Natural killer cell (primary cell): Measurements from ENCODE around the gene TSC22D1. TPM values are rescaled to one million over a fixed set of nuclear protein-coding genes. Genes with fewer than 3 reads are reported as not detected.
"Not testable (repeated sequence)": the region's sequence is repeated elsewhere in the genome, so short reads cannot be mapped to it uniquely, and the experiment has no call there.

Experiments
- ATAC-seq, 3 donors: fragments of 150-1000 bp in 2 of 3; fragments of 200-7000 bp in 1 of 3; cut with Tn5 transposase; 1 replicate in 1 of 3; 2 replicates in 2 of 3; pipeline ENCODE4 v1.10.0; 2021; ENCODE audit warnings: mild to moderate bottlenecking in 2 of 3, moderate library complexity in 2 of 3
- DNase-seq, 2 donors: peaks; one replicate each; pipeline versions ENCODE4 v3.0.0 to v3.0.0-alpha.2; 2013 to 2021; ENCODE audit warnings: mixed read lengths in 1 of 2
- H3K27ac ChIP-seq: one replicate; pipeline ENCODE4 v1.5.1; 2013; ENCODE audit warnings: mild to moderate bottlenecking, low read length
- H3K27me3 ChIP-seq: one replicate; pipeline ENCODE4 v1.6.1; 2013; ENCODE audit warnings: low read length; ENCODE audit not compliant: control insufficient read depth, insufficient read depth
- H3K36me3 ChIP-seq: one replicate; pipeline ENCODE4 v1.6.1; 2013; ENCODE audit warnings: low read length; ENCODE audit not compliant: control insufficient read depth, insufficient read depth
- H3K4me1 ChIP-seq: one replicate; pipeline ENCODE4 v1.6.1; 2013; ENCODE audit warnings: low read length; ENCODE audit not compliant: control insufficient read depth, insufficient read depth
- H3K4me3 ChIP-seq: one replicate; pipeline ENCODE4 v1.5.1; 2013; ENCODE audit warnings: low read length
- H3K9me3 ChIP-seq: one replicate; pipeline ENCODE4 v1.6.1; 2013; ENCODE audit warnings: low read length; ENCODE audit not compliant: control insufficient read depth, insufficient read depth
- H3K27ac Mint-ChIP-seq, 2 donors: one replicate each; pipeline ENCODE4 v1.8.0; 2022; ENCODE audit warnings: mild to moderate bottlenecking in 2 of 2, mixed read lengths in 2 of 2, moderate library complexity in 1 of 2
- H3K27me3 Mint-ChIP-seq, 2 donors: one replicate each; pipeline ENCODE4 v1.8.0; 2022; ENCODE audit warnings: low read depth in 2 of 2, mixed read lengths in 2 of 2
- H3K36me3 Mint-ChIP-seq: one replicate; pipeline ENCODE4 v1.8.0; 2022; ENCODE audit warnings: mixed read lengths
- H3K4me1 Mint-ChIP-seq, 2 donors: one replicate each; pipeline ENCODE4 v1.8.0; 2022; ENCODE audit warnings: mixed read lengths in 2 of 2
- H3K4me3 Mint-ChIP-seq: one replicate; pipeline ENCODE4 v1.8.0; 2022; ENCODE audit warnings: mild to moderate bottlenecking, moderate library complexity, mixed read lengths
- H3K9me3 Mint-ChIP-seq, 2 donors: one replicate each; pipeline ENCODE4 v1.8.0; 2022; ENCODE audit warnings: mixed read lengths in 2 of 2
- CTCF ChIP-seq: fragments of 200-600 bp; IDR thresholded peaks from one replicate; pipeline ENCODE4 v1.8.0; 2022; ENCODE audit warnings: antibody characterized with exemption
- WGBS: methylation state at CpG from one replicate; pipeline ENCODE4 v1.1.7; 2013; ENCODE audit warnings: missing lambda C conversion rate; ENCODE audit not compliant: insufficient coverage; 5-methylcytosine and 5-hydroxymethylcytosine counted together
- intact Hi-C: fragments of 100-400 bp; cut with micrococcal nuclease; formaldehyde crosslinking; loops from one replicate; pipeline ENCODE4 v1.14.2; 2022
- total RNA-seq, 4 donors: library from RNA; stranded (reverse); fragments of 120-200 nt in 1 of 4; gene quantifications; one replicate each; pipeline versions ENCODE4 v1.2.3 to v1.2.4, GENCODE V29; 2013 to 2022

The TSC22D1 gene
- total RNA-seq, 3 donors from 2014 or later (not counting 1 experiment from before 2014, with no cell fraction given), result 44.3 to 54.4 (median 44.6) TPM

GRCh38 chr13:44605721-44606120 lies 29.6 kb upstream of the TSC22D1 start:
- no peaks in the 10 kb centered on the region for H3K36me3 Mint-ChIP-seq
- TF ChIP-seq CTCF, result no peak

GRCh38 chr13:44605275-44605674 lies 29.1 kb upstream of the TSC22D1 start:
- Mint-ChIP-seq H3K27ac (no peak overlapping the region), H3K9me3 (peaks cover 0 to 3% of the 10 kb centered on the region in 2 donors), H3K4me3 (no peak overlapping the region), H3K27me3 (peaks cover 9 to 12% of the 10 kb centered on the region in 2 donors), H3K4me1 (no peaks in the 10 kb centered on the region), H3K36me3 (no peaks in the 10 kb centered on the region)
- Histone ChIP-seq H3K9me3 (no peaks in the 10 kb centered on the region), H3K27ac (no peak overlapping the region), H3K36me3 (no peaks in the 10 kb centered on the region), H3K4me3 (no peak overlapping the region), H3K4me1 (no peaks in the 10 kb centered on the region), H3K27me3 (peaks cover 2% of the 10 kb centered on the region)
- WGBS, result 85% methylated on average over 2 of the region's 2 CpGs
- no peak for DNase-seq
- no peak for ATAC-seq
- TF ChIP-seq CTCF, result no peak
- intact Hi-C loops, result no loop called here

More at GRCh38 chr13:44605721-44606120, 29.6 kb upstream of the TSC22D1 start:
- ATAC-seq, result no peak
- Mint-ChIP-seq H3K27me3 (peaks cover 8 to 13% of the 10 kb centered on the region in 2 donors), H3K4me3 (no peak overlapping the region), H3K9me3 (peaks cover 2 to 5% of the 10 kb centered on the region in 2 donors), H3K27ac (no peak overlapping the region), H3K4me1 (no peaks in the 10 kb centered on the region)
- Histone ChIP-seq H3K36me3 (no peaks in the 10 kb centered on the region), H3K4me1 (no peaks in the 10 kb centered on the region), H3K27me3 (peaks cover 2% of the 10 kb centered on the region), H3K4me3 (no peak overlapping the region), H3K27ac (no peak overlapping the region), H3K9me3 (no peaks in the 10 kb centered on the region)
- WGBS, result 88% methylated on average over 5 of the region's 6 CpGs
- DNase-seq, result no peak
- intact Hi-C loops, result no loop called here

- no peaks in the 10 kb centered on the region for H3K4me1 Mint-ChIP-seq
- no peak for TF ChIP-seq CTCF
- DNase-seq (no peak), ATAC-seq (no peak)
- H3K9me3 Mint-ChIP-seq, result no peaks in the 10 kb centered on the region
- no peak overlapping the region for H3K4me3 ChIP-seq
- H3K27me3 ChIP-seq, result no peaks in the 10 kb centered on the region
- H3K27ac ChIP-seq, result no peak overlapping the region
- intact Hi-C loops, result no loop called here
- no peaks in the 10 kb centered on the region for H3K36me3 Mint-ChIP-seq
- no peaks in the 10 kb centered on the region for H3K36me3 ChIP-seq
- H3K27me3 Mint-ChIP-seq, result peaks cover 5 to 9% of the 10 kb centered on the region in 2 donors
- 71% methylated on average over 2 of the region's 2 CpGs for WGBS
- no peak overlapping the region for H3K27ac Mint-ChIP-seq
- no peaks in the 10 kb centered on the region for H3K4me1 ChIP-seq
- no peaks in the 10 kb centered on the region for H3K9me3 ChIP-seq
- H3K4me3 Mint-ChIP-seq, result no peak overlapping the region
Observed at GRCh38 chr13:44601586-44601985, 25.5 kb upstream of the TSC22D1 start.

- H3K27ac Mint-ChIP-seq, result peak overlapping the region; percentile 72 to 92
- H3K4me1 ChIP-seq, result peaks cover 10% of the 10 kb centered on the region
- peak; percentile 70 to 84 (median 82) for ATAC-seq
- intact Hi-C loops, result loop anchor here (2.0 kb wide), 1 partner anchor 17 kb away; the partner anchor contains the start of gene TSC22D1
- H3K27me3 Mint-ChIP-seq, result peaks cover 12 to 22% of the 10 kb centered on the region in 2 donors
- peak overlapping the region; percentile 73 for H3K4me3 Mint-ChIP-seq
- 71% methylated on average over 20 of the region's 20 CpGs for WGBS
- H3K27ac ChIP-seq, H3K36me3 Mint-ChIP-seq, H3K4me3 ChIP-seq, H3K27me3 ChIP-seq, H3K9me3 ChIP-seq, H3K36me3 ChIP-seq, H3K9me3 Mint-ChIP-seq: not testable (repeated sequence)
- peaks cover 16 to 23% of the 10 kb centered on the region in 2 donors for H3K4me1 Mint-ChIP-seq
- DNase-seq, result peak; percentile 28 to 50
Observed at GRCh38 chr13:44593861-44594592, 17.9 kb upstream of the TSC22D1 start.
